Stomach smooth muscle (tissue), 2 donors: Measurements from ENCODE around the gene CHIC2.

Source experiments
- H3K27ac ChIP-seq: one replicate; pipeline ENCODE4 v1.7.0; 2013; ENCODE audit warnings: mild to moderate bottlenecking, low read length, inconsistent platforms
- H3K27me3 ChIP-seq, 2 donors: one replicate each; pipeline ENCODE4 v1.7.0; 2013; ENCODE audit warnings: low read length in 2 of 2; ENCODE audit not compliant: insufficient read depth in 2 of 2, control insufficient read depth in 1 of 2
- H3K36me3 ChIP-seq, 2 donors: one replicate each; pipeline ENCODE4 v1.7.0; 2013; ENCODE audit warnings: low read length in 2 of 2; ENCODE audit not compliant: control insufficient read depth in 2 of 2, insufficient read depth in 2 of 2
- H3K4me1 ChIP-seq: one replicate; pipeline ENCODE4 v1.7.0; 2013; ENCODE audit warnings: low read length; ENCODE audit not compliant: control insufficient read depth, insufficient read depth
- H3K4me3 ChIP-seq, 2 donors: one replicate each; pipeline ENCODE4 v1.7.0; 2013; ENCODE audit warnings: low read length in 2 of 2
- H3K9ac ChIP-seq, 2 donors: one replicate each; pipeline ENCODE4 v1.7.0; 2013; ENCODE audit warnings: low read length in 2 of 2, mild to moderate bottlenecking in 1 of 2
- H3K9me3 ChIP-seq, 2 donors: one replicate each; pipeline ENCODE4 v1.7.0; 2013; ENCODE audit warnings: low read length in 2 of 2; ENCODE audit not compliant: control insufficient read depth in 2 of 2
- donor health status: healthy.
- donor health status: Pancreatic carcinoma.

The CHIC2 gene

DNA sequence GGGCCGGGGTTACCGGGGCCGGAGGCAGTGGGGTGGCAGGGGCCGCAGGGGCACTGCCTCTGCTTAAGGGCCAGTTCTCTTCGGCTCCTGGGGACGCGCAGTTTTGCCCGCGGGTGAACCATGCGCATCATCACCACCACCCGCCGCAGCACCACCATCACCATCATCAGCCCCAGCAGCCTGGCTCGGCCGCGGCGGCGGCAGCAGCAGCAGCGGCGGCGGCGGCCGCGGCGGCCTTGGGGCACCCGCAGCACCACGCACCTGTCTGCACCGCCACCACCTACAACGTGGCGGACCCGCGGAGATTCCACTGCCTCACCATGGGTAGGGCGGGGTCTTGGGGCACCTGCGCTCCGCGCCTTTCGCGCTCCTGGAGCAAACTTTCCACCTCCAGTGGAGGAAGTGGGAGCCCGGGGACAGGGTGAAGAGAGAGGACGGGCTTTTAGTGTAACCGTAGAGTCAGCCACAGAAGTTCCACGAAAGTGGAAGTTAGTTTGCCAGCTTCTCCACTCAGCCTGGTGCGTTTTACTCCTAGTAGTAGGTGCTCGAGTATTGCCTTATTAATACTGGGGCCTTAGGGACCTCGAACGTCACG, 36.3 kb upstream of the CHIC2 start:
- Histone ChIP-seq H3K27me3 (peaks cover 72 to 94% of the 10 kb centered on the region in 2 donors), H3K27ac (no peak overlapping the region), H3K36me3 (no peaks in the 10 kb centered on the region), H3K4me1 (peaks cover 30% of the 10 kb centered on the region), H3K4me3 (peak overlapping the region; percentile 37 to 64), H3K9ac (no peak overlapping the region), H3K9me3 (no peaks in the 10 kb centered on the region)

DNA sequence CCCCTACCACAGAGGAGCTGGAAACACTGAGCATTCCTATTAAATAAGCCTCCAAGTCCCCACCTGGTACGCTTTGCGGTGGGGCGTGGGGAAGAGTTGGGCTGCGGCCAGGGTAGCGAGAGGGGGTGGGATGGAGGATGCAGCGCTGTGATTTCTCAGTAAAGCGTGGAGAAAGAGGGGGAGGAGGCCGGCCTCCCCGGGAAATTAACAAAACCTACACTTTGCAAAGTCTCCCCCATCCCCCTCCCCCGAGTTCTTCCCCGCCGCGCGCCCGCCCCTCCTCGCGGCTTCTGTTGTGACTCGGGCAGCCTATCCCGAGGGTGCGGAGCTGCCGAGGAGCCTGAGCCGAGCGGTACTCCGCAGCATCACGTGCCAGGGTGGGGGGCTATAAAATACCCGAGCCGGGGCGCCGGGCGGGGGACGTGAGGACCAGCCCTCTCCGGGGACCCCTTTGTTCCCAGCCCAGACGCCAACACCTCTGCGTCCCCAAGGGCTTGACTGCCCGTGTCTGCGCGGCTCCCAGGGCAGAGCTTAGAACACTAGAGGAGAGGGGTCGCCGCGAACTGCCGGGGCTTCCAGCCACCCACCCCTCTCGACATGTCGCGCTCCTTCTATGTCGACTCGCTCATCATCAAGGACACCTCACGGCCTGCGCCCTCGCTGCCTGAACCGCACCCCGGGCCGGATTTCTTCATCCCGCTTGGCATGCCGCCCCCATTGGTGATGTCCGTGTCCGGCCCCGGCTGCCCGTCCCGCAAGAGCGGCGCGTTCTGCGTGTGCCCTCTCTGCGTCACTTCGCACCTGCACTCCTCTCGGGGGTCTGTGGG, 35.6 kb upstream of the CHIC2 start, which contains the start of gene GSX2:
Gene GSX2 (plus strand): TSS at position 416 of the 827 bp plus-strand sequence. CDS start 182 bp downstream, at position 598.
- H3K4me1 ChIP-seq, result peaks cover 30% of the 10 kb centered on the region
- H3K9ac ChIP-seq, result no peak within 1 kb of the TSS

DNA sequence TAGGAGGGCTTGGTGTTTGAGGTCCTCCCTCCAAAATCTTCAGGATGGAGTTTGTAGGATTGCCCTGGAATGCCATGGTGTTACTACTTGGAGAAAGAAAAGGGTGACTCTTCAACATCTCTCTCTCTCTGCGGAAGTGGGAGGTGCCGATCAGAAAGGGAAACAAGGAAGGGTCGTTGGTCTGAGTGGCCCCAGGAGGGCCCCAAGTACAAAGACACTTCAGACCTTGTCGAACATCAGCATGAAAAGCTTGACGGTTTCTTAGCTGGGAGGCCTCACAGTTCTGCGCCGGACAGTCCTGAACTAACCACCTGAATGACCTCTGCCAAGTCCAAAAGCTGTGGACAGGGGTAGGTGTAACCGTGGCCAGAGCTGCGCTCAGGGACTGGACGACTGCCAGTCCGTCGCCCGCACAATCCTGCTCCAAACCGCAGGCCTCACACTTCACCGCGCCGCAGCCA, 34.9 kb upstream of the CHIC2 start:
- Histone ChIP-seq H3K27ac (no peak overlapping the region), H3K4me1 (peaks cover 30% of the 10 kb centered on the region), H3K9me3 (no peaks in the 10 kb centered on the region), H3K27me3 (peaks cover 75 to 93% of the 10 kb centered on the region in 2 donors), H3K36me3 (no peaks in the 10 kb centered on the region), H3K9ac (no peak overlapping the region), H3K4me3 (peak overlapping the region in 1 of 2 donors; percentile 64)

More for the DNA sequence above, 35.6 kb upstream of the CHIC2 start, which contains the start of gene GSX2:
- Histone ChIP-seq H3K9me3 (no peaks in the 10 kb centered on the region), H3K4me3 (peak within 1 kb of the TSS; percentile 37 to 64), H3K27me3 (peaks cover 72 to 93% of the 10 kb centered on the region in 2 donors), H3K27ac (no peak within 1 kb of the TSS), H3K36me3 (no peaks in the 10 kb centered on the region)

DNA sequence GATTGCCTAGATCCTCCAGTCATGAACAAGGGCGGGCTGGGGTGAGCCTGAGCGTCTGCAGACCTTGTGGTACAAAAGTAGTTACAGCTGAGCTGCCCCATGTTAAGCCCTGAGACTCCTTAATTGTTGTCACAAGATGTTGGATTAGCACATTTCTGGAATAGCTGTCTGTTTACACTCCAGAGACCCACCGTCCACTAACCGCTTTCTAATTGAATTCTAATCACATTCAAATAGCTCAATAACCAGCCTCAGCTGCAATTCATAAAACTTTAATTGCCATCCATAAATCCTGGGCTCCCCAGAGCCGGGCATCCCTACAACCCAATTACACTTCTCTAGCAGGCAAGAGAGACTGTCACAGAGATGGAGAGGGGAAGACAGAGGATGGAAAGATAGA, 34.0 kb upstream of the CHIC2 start:
- peaks cover 76 to 96% of the 10 kb centered on the region in 2 donors for H3K27me3 ChIP-seq
- no peak overlapping the region for H3K27ac ChIP-seq
- H3K4me1 ChIP-seq, result peaks cover 23% of the 10 kb centered on the region

DNA sequence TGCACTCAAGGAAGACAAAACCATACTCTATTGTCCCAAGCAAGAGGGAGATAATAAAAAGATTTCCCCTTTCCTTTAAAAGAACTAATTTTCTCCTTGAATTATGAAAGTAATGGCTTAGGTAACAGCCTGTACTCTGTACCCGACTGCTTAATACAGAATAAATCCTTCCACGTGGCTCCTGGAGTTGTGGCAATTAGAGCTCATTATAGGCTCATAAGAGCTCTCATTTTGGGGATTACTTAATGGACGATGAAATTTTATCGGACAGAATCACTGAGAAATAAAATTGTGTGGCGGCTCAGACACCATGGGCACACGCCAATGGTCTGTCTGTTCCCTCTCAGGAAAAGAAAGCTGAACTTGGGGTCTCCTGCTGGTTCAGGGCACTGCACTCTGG, 32.7 kb upstream of the CHIC2 start:
- H3K9ac ChIP-seq, result no peak overlapping the region
- no peak overlapping the region for H3K27ac ChIP-seq
- peaks cover 23% of the 10 kb centered on the region for H3K4me1 ChIP-seq
- no peak overlapping the region for H3K4me3 ChIP-seq
- peaks cover 79 to 98% of the 10 kb centered on the region in 2 donors for H3K27me3 ChIP-seq
- H3K36me3 ChIP-seq, result no peaks in the 10 kb centered on the region
- H3K9me3 ChIP-seq, result no peaks in the 10 kb centered on the region

More for the DNA sequence above, 34.0 kb upstream of the CHIC2 start:
- H3K9me3 ChIP-seq, result no peaks in the 10 kb centered on the region
- H3K9ac ChIP-seq, result no peak overlapping the region
- H3K36me3 ChIP-seq, result no peaks in the 10 kb centered on the region
- H3K4me3 ChIP-seq, result no peak overlapping the region

DNA sequence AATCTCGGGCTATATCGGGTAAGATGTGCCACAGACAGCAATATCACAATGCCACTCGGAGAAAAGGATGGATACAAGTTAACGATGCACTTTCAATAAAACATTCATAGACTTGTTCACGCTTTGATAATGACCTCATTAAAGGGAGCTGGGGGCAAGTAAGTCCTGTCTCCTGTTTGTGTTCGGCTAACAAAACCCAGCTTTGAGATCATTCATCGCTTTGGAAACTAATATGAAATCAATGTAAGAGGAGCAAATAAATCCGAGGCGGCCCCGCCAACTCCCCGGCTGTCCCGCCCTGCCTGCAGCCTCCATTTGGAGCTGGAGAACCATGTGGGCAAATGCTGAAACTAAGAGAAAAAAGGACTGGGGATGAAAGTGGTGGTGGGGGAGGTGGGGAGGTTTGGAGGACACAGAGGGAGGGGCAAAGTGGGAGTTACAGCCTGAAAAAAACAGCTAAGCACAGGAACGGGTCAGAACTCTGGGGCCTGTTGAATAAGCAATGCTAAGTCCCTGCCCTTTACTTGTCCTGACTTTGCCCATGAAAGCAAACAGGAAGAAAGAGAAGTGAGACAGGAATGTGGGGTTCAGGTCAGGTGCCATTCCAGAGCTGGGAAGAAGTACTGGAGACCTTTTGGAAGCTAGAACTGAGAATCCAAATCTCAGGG, 32.0 kb upstream of the CHIC2 start:
- Histone ChIP-seq H3K4me3 (no peak overlapping the region), H3K27ac (no peak overlapping the region), H3K9ac (no peak overlapping the region), H3K4me1 (peaks cover 31% of the 10 kb centered on the region), H3K27me3 (peaks cover 74 to 97% of the 10 kb centered on the region in 2 donors), H3K9me3 (no peaks in the 10 kb centered on the region), H3K36me3 (no peaks in the 10 kb centered on the region)

DNA sequence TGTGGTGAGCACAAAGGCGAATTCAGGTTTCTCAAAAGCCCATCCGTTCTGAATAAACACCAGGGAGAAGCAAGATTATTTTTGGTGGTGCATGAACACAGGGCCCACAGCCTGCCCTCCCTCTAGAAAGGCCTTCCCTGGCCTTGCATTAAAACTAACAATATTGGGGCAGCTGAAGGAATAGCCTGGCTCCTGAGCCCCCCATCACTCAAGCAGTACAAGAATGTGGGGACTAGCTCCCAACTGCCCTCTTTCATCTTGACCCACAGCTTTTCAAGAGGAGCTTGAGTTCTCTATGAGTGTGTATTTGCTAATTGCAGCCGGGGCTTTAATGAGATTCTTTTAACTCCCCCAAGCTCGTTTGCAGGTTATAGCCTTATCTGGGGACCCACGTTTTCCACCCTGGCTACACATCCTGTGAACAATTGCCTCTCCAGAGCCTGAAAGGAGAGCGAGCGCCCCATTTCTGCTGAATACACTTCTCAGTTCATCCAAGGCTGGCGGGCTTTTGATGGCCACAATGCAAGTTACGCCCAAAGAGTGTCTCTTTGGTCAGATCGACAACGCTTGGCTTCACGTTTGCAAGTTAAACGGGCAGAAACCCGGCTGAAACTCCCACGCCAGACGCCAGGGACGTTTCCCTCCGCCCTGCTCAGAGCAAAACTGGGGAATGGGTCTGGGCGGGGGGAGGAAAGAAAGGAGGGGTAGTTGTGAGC, 30.9 kb upstream of the CHIC2 start:
- no peak overlapping the region for H3K27ac ChIP-seq
- H3K4me1 ChIP-seq, result peaks cover 28% of the 10 kb centered on the region
- H3K36me3 ChIP-seq, result no peaks in the 10 kb centered on the region
- no peaks in the 10 kb centered on the region for H3K9me3 ChIP-seq
- H3K27me3 ChIP-seq, result peaks cover 77 to 92% of the 10 kb centered on the region in 2 donors
- no peak overlapping the region for H3K9ac ChIP-seq
- no peak overlapping the region for H3K4me3 ChIP-seq

DNA sequence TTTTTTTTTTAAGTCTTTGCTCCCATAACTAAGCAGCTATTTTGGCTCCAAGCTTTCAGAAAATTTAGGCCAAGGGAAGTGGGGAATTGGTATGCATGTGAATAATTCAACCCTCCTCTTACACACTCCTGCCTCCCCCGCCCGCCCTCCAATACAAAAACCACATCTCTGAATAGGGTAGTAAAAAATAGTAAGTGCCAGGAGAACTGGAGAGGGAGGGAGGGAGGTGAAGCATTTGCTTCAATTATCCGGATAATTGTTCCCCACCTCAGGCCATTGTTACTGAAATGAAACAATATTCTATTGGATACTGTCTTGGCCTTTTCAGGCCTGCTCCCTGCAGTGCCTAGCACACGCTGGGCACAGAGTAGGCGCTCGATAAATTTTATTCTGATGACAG, 30.0 kb upstream of the CHIC2 start:
- H3K27me3 ChIP-seq, result peaks cover 75 to 83% of the 10 kb centered on the region in 2 donors
- H3K4me3 ChIP-seq, result no peak overlapping the region

DNA sequence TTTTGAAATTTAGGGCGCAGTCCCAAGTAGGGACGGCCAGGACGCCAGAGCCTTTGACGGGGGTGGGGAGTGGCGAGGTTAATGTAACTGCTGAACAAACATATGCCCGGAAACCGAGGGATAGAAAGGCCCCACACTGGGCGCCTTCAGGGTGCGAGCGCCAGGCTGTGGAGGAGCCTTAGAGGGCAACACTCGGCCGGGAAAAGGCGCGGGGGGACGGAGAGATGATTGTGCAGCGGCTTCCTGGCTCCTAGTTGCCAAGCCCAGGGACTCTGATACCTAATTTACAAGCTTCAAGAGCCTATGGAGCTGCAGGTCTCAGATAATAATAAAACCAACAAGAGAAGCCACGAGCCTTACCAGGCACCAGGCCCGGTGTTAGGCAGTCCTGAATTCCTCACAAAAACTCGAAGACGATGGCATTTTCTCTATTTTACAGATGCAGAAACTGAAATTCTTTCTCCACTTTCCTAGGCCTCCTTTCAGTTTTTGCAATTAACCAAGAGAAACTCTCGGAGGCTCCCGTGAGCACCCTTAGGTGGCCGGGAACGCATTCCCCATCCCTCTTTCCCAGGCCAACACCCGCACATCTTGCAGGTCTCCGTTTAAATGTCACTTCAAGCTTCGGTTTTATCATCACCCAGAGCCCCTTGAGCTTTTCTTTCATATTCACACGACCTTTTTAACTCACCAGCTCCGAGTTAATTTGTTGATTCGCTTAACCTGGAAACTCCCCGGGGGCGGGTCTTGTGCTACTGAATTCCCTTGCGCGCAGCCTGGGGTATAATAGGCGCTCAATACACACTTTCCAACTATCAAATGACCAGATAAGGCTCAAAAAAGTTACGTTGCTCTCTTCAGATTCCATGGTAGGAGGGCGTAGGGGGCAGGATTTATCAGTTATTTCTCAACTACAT, 29.2 kb upstream of the CHIC2 start:
- no peak overlapping the region for H3K4me3 ChIP-seq
- H3K36me3 ChIP-seq, result no peaks in the 10 kb centered on the region
- H3K9ac ChIP-seq, result no peak overlapping the region
- H3K27me3 ChIP-seq, result peaks cover 66 to 75% of the 10 kb centered on the region in 2 donors
- peaks cover 15% of the 10 kb centered on the region for H3K4me1 ChIP-seq
- no peak overlapping the region for H3K27ac ChIP-seq
- no peaks in the 10 kb centered on the region for H3K9me3 ChIP-seq

More for the DNA sequence above, 30.0 kb upstream of the CHIC2 start:
- Histone ChIP-seq H3K9me3 (no peaks in the 10 kb centered on the region), H3K27ac (no peak overlapping the region), H3K4me1 (peaks cover 20% of the 10 kb centered on the region), H3K36me3 (no peaks in the 10 kb centered on the region), H3K9ac (no peak overlapping the region)
